ENCODE results near the gene ACTA1. TPM values are rescaled to one million over a fixed set of nuclear protein-coding genes. Genes with fewer than 3 reads are reported as not detected.
A peak's percentile ranks its signal among the peaks of the same experiment; 100 is the strongest.

The ACTA1 gene
- total and polyA plus RNA-seq, 10 of the 15 experiments (the other 5 are each of a cell fraction or from before 2014, with no cell fraction given), result 0.05 to 0.35 (median 0.12) TPM; not detected in 7

DNA sequence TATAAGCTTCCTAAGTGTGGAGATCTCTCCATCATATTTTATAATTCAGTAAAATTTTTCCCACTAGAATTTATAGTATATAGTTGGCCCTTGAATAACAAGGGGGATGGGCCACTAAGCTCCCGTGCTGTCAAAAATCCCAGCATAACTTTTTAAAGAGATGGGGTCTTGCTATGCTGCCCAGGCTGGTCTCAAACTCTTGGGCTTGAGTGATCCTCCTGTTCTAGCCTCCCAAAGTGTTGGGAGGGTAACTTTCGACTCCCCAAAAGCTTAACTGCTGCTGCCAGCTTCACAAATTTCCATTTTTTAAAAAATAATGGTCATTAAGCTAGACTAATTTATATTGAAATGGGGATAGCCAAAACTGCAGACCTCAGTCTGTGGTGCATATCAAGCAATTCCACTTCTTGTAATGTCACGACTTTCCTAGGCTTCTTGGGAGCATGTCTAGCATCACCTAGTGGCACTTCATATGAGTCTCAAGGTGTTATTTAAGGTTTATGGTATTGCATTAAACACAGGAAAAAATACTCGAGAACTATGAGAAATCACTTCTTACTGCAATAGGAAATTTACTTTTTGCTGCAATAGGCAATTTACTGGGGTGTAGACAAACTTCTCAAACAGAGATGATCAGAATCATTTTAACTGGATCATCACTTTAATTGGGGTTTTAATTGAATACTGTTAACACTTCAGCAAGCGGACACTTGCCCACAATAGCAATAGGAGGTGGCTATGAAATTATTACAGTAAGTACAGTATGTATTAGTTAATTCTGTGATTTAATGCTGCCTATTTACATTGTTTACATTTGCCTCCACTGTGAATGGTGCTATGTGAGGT lies 19.3 kb upstream of the ACTA1 start:
- in situ Hi-C loops (cut with MboI) (no loop called here), intact Hi-C loops (cut with micrococcal nuclease; ENCODE audit: unreplicated experiment) (no loop called here)
- 97% methylated on average over 5 of the region's 5 CpGs for WGBS (ENCODE audit: insufficient coverage, insufficient replicate concordance, low lambda C conversion rate, missing lambda C conversion rate)
- H3K4me3 ChIP-seq, result no peak overlapping the region
- H2AFZ ChIP-seq (ENCODE audit: control insufficient read depth, low read depth, low read length), result no peak overlapping the region
- H4K20me1 ChIP-seq (ENCODE audit: control insufficient read depth, insufficient read depth), result no peaks in the 10 kb centered on the region
- no peak for DNase-seq (ENCODE audit: low read depth, low spot score)
- H3K79me2 ChIP-seq (ENCODE audit: control insufficient read depth, insufficient read depth, low read length), result no peaks in the 10 kb centered on the region
- no peaks in the 10 kb centered on the region for H3K27me3 ChIP-seq (replicated peaks in 1 of 2; ENCODE audit: control insufficient read depth in 2 of 2, insufficient read depth in 2 of 2, low read length in 1 of 2)
- no peaks in the 10 kb centered on the region for H3K9me3 ChIP-seq (replicated peaks; ENCODE audit: control insufficient read depth, insufficient read depth, low read length)
- H3K36me3 ChIP-seq (ENCODE audit: control insufficient read depth in 2 of 2, insufficient read depth in 2 of 2, low read length in 1 of 2), result peaks cover 2 to 9% of the 10 kb centered on the region in 2 experiments; a peak in 3 of 4 replicates
- H3K27ac ChIP-seq (ENCODE audit: control insufficient read depth, insufficient read depth), result no peak overlapping the region
- H3K4me1 ChIP-seq (ENCODE audit: control insufficient read depth, insufficient read depth, low read length), result no peaks in the 10 kb centered on the region
- CTCF ChIA-PET, result interaction anchor here (0.8 to 2.6 kb wide), 11 partner anchors 11 to 226 kb away, joined by 3 to 10 read pairs (median 4); no protein-coding TSS in a partner anchor
- POLR2A ChIA-PET, result interaction anchor here (1.2 kb wide), 1 partner anchor 14 kb away, joined by 3 read pairs; no protein-coding TSS in a partner anchor
- no peak for FAIRE-seq
- no peak for TF ChIP-seq MEF2B (IDR thresholded peaks at IDR 0.05; ENCODE audit: partially characterized antibody, poor library complexity, severe bottlenecking)
- TF ChIP-seq SMC3 (IDR thresholded peaks at IDR 0.05; ENCODE audit: borderline replicate concordance, low read length), result peak; percentile 43; the same call in 1 of the 2 replicates
- TF ChIP-seq, protein P1, sequence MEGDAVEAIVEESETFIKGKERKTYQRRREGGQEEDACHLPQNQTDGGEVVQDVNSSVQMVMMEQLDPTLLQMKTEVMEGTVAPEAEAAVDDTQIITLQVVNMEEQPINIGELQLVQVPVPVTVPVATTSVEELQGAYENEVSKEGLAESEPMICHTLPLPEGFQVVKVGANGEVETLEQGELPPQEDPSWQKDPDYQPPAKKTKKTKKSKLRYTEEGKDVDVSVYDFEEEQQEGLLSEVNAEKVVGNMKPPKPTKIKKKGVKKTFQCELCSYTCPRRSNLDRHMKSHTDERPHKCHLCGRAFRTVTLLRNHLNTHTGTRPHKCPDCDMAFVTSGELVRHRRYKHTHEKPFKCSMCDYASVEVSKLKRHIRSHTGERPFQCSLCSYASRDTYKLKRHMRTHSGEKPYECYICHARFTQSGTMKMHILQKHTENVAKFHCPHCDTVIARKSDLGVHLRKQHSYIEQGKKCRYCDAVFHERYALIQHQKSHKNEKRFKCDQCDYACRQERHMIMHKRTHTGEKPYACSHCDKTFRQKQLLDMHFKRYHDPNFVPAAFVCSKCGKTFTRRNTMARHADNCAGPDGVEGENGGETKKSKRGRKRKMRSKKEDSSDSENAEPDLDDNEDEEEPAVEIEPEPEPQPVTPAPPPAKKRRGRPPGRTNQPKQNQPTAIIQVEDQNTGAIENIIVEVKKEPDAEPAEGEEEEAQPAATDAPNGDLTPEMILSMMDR (IDR thresholded peaks at IDR 0.05 in 2 of 3, conservative IDR thresholded peaks at IDR 0.05 in 1 of 3; ENCODE audit: control insufficient read depth in 2 of 3, extremely low read depth in 1 of 3, insufficient read depth in 1 of 3, low read depth in 3 of 3, low read length in 3 of 3), result peak; percentile 34 to 54 (median 41); a peak in 5 of 6 replicates
- TF ChIP-seq RAD21 (IDR thresholded peaks at IDR 0.05; ENCODE audit: insufficient read depth, low read depth, low read length), result peak; percentile 52
- SMC1A ChIA-PET (ENCODE audit: uncharacterized antibody, unreplicated experiment), result interaction anchor here (0.7 to 4.4 kb wide), 5 partner anchors 12 to 195 kb away, joined by 3 to 15 read pairs (median 3); no protein-coding TSS in a partner anchor
- H3K4me2 ChIP-seq (ENCODE audit: control insufficient read depth, insufficient read depth), result no peak overlapping the region
- BruUV-seq (replicated peaks), result no TSS peak
- no peak overlapping the region for H3K9ac ChIP-seq (ENCODE audit: control insufficient read depth, insufficient read depth, low read length)
- ATAC-seq, result peak; percentile 38; the same call in 1 of the 3 replicates
- RAD21 ChIA-PET (ENCODE audit: unreplicated experiment), result interaction anchor here (1.0 kb wide), 1 partner anchor 10 kb away, joined by 3 read pairs; no protein-coding TSS in a partner anchor

Data from GM12878 (cell line).